ENCODE data around the gene CLHC1. TPM values are rescaled to one million over a fixed set of nuclear protein-coding genes. Genes with fewer than 3 reads are reported as not detected.

CLHC1 gene
- total and polyA plus RNA-seq, 2 of the 8 experiments (the other 6 are each of a cell fraction or from before 2014, with no cell fraction given) = 2.6 to 10.8 TPM

DNA sequence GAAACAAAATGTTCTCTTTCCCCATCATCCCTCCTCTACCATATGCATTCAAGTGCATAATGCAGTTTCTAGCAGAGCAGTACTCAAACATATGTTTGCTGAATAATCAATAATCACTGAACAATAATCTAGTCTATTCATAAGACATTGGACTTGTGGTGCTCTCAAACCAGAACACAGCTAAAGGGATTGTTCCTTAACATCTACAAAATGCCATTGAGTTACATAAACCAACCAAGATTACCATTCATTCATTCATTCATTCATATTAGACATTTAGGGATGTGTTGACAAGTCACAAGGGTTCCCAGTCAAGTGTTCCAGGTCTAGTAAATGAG lies 3.9 kb downstream of the CLHC1 start:
- no peak for FAIRE-seq
- Histone ChIP-seq H3K18ac (ENCODE audit: extremely low read depth, low read length) (no peak overlapping the region), H3K4me3 (ENCODE audit: extremely low read depth in 1 of 4, insufficient read depth in 2 of 4, low read depth in 3 of 4, low read length in 4 of 4) (no peak overlapping the region), H3K14ac (ENCODE audit: insufficient read length) (no peak overlapping the region), H4K91ac (replicated peaks; ENCODE audit: insufficient read length, low read length) (no peak overlapping the region), H3K4ac (replicated peaks; ENCODE audit: insufficient read length, low read depth, low read length) (no peak overlapping the region), H3K9ac (replicated peaks in 1 of 4; ENCODE audit: extremely low read depth in 1 of 4, low read depth in 3 of 4, low read length in 3 of 4) (no peak overlapping the region; a peak in 1 of 7 replicates), H2AFZ (ENCODE audit: low read length) (no peak overlapping the region), H3K9me3 (ENCODE audit: insufficient read depth in 2 of 2, low read depth in 1 of 2, low read length in 1 of 2) (no peaks in the 10 kb centered on the region), H3K23me2 (ENCODE audit: low read depth, low read length) (peaks cover 3% of the 10 kb centered on the region; the same call in 1 of the 2 replicates), H4K20me1 (replicated peaks in 1 of 2; ENCODE audit: control insufficient read depth in 1 of 2, insufficient read depth in 2 of 2, low read length in 2 of 2) (peaks cover 0 to 2% of the 10 kb centered on the region in 2 experiments), H2AK5ac (ENCODE audit: low read depth, low read length) (no peak overlapping the region), H3K79me1 (ENCODE audit: low read depth, low read length) (peaks cover 8% of the 10 kb centered on the region), H3K36me3 (ENCODE audit: control insufficient read depth in 2 of 4, insufficient read depth in 4 of 4, low read length in 3 of 4) (peaks cover 0 to 1% (median 0%) of the 10 kb centered on the region in 4 experiments; a peak in 3 of 8 replicates), H3K79me2 (ENCODE audit: control insufficient read depth in 1 of 2, insufficient read depth in 2 of 2, low read length in 2 of 2) (peaks cover 7 to 24% of the 10 kb centered on the region in 2 experiments), H2BK15ac (ENCODE audit: low read length) (no peak overlapping the region), H3K27me3 (replicated peaks in 1 of 4; ENCODE audit: control insufficient read depth in 3 of 4, extremely low read depth in 1 of 4, insufficient read depth in 3 of 4, low read length in 3 of 4) (no peaks in the 10 kb centered on the region), H3K56ac (replicated peaks; ENCODE audit: insufficient read length, low read depth, low read length) (no peak overlapping the region), H3K23ac (ENCODE audit: insufficient read length) (no peak overlapping the region), H4K8ac (ENCODE audit: extremely low read depth, insufficient read depth, low read length) (no peak overlapping the region), H3K4me2 (ENCODE audit: insufficient read depth in 1 of 2, low read depth in 2 of 2, low read length in 2 of 2) (no peak overlapping the region), H2BK12ac (ENCODE audit: low read depth, low read length) (no peak overlapping the region), H2BK20ac (ENCODE audit: low read length) (no peak overlapping the region), H3K27ac (ENCODE audit: low read depth, low read length) (no peak overlapping the region), H4K5ac (ENCODE audit: insufficient read length, low read depth, low read length) (no peak overlapping the region), H2BK120ac (replicated peaks; ENCODE audit: low read depth, low read length) (no peak overlapping the region), H2BK5ac (ENCODE audit: low read depth, low read length) (no peak overlapping the region), H3K4me1 (replicated peaks in 1 of 4; ENCODE audit: control insufficient read depth in 3 of 4, insufficient read depth in 4 of 4, low read length in 3 of 4) (peaks cover 2 to 4% (median 3%) of the 10 kb centered on the region in 4 experiments; a peak in 6 of 7 replicates)
- POLR2A ChIA-PET (ENCODE audit: partially characterized antibody) = no interaction called here
- CTCF ChIA-PET (ENCODE audit: partially characterized antibody) = interaction anchor here (0.8 kb wide), 1 partner anchor 14 kb away, joined by 4 read pairs; no protein-coding TSS in a partner anchor
- TF ChIP-seq, protein P1, sequence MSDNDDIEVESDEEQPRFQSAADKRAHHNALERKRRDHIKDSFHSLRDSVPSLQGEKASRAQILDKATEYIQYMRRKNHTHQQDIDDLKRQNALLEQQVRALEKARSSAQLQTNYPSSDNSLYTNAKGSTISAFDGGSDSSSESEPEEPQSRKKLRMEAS (IDR thresholded peaks at IDR 0.05) = no peak
- TF ChIP-seq POLR2AphosphoS5 (IDR thresholded peaks at IDR 0.05; ENCODE audit: low read depth, low read length) (no peak), SAP30 (IDR thresholded peaks at IDR 0.05; ENCODE audit: insufficient read depth, insufficient replicate concordance, low read length) (no peak), HDAC6 (IDR thresholded peaks at IDR 0.05; ENCODE audit: low read depth, low read length) (no peak), KDM5A (IDR thresholded peaks at IDR 0.05; ENCODE audit: low read length) (no peak), CEBPB (IDR thresholded peaks at IDR 0.05; ENCODE audit: low read depth, low read length) (no peak), HDAC2 (IDR thresholded peaks at IDR 0.05; ENCODE audit: borderline replicate concordance in 1 of 2, low read depth in 2 of 2, low read length in 2 of 2) (no peak), RAD21 (IDR thresholded peaks at IDR 0.05 in 1 of 2, conservative IDR thresholded peaks at IDR 0.05 in 1 of 2; ENCODE audit: low read depth in 2 of 2, low read length in 2 of 2) (no peak), TEAD4 (IDR thresholded peaks at IDR 0.05; ENCODE audit: low read depth, low read length) (no peak)
- DNase-seq (ENCODE audit: low read depth in 1 of 2, low spot score in 2 of 2) = no peak
